GM19455 (cell line): ENCODE measurements around the gene C1orf146.
"Not testable (repeated sequence)": the region's sequence is repeated elsewhere in the genome, so short reads cannot be mapped to it uniquely, and the experiment has no call there.

Source experiments
- ATAC-seq: cut with Tn5 transposase; IDR thresholded peaks from one replicate; pipeline ENCODE4 v1.9.1; 2021; ENCODE audit not compliant: unreplicated experiment

The C1orf146 gene, protein sequence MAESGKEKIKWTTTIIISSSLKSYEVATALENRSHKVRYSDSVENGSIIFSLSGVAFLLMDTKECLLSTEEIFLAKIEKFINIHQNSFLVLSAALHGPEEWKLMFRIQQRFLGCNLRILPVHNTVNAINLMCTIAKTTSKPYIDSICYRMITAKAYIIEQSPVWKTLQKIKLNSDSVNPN

DNA sequence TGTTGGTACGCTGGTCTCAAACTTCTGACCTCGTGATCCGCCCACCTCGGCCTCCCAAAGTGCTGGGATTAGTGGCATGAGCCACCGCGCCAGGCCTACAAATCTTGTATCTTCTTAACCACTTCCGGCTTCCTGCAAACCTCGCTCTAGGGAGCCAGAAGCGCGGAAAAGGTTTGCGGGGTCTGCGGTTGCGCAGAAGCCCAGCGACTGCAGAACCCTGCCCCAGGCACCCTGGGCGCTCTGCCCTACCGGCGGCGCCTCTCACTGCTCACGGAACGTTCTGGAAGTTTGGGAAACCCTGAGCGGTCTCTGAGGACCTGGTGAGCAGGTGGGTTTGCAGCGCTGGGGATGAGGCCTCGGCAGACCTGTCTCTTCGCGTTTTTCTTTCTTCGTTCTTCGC, at the start of gene C1orf146:
Gene C1orf146 (plus strand): TSS at position 195 of the 400 bp plus-strand sequence. CDS start 13,506 bp downstream, outside the sequence.
- ATAC-seq, result no peak

DNA sequence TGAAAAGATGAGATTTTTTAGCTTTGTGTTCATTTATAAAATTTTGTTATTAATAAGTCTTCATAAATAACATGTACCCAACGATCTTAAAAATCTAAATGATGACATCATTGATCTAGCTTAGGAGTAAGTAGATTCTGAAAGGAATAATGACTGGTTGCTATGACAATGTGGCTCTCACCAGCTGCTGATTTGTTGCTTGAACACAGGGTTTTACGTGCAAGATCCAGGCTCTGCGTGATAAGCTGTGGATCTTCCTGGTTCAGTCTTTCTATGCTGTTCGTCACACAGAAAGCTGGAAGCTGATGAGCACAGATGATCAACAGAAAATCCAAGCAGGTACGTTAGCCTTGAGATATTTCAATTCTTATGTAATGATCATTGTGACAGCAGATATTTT, 49.1 kb upstream of the C1orf146 start:
- no peak for ATAC-seq

DNA sequence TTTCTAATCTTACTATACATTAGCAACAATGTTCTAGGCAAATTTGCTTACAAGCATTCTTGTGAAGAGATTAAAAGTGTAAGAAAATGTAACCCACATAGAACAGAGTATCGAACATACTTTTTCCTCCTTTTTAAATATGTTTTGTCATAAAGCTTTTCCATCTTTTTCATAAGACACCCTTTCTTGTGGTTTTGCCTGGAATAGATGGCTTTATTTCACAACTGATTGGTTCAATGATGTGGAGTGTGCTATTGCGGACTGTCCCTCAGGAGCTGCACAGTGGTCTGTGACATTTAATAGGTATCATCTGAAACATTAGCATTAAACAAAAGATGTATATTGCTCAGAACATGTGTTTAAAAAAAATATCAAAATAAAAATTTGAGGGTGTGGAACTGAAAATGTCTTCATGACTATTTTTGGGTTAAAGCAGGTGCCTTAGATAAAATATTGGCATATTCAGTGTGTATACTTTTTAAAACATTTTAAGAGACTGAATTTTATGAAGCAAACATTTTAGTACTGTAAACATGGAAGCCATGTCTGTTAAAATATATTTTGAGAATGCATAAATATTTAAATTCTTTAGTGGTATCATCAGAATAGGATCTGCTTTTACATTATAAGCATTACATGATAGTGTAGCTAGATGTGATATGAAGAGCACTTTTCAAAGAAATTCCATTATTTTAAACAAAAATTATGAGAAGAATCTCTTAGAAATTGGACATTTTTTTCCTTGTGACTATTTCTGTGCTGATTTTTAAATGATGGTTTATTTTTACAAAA, 48.3 kb upstream of the C1orf146 start:
- no peak for ATAC-seq

DNA sequence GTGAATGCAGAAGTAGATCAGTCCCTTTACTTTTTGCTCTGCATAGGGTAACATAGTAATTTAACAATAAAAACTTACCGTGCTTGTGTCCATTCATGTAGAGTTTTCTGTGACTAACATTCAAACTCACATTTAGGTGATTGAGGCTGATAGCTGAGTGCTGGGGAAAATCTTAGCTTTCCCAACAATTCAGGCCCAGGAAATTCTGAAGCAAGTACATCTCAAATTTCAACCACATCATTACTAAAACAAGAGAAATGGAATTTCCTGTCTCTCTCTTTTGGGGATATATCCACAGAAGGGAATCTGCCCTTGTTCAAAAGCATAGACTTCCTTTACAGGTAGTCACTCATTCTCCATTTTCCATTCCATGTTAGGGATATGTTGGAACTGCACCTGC, 33.1 kb upstream of the C1orf146 start:
- ATAC-seq, result no peak

DNA sequence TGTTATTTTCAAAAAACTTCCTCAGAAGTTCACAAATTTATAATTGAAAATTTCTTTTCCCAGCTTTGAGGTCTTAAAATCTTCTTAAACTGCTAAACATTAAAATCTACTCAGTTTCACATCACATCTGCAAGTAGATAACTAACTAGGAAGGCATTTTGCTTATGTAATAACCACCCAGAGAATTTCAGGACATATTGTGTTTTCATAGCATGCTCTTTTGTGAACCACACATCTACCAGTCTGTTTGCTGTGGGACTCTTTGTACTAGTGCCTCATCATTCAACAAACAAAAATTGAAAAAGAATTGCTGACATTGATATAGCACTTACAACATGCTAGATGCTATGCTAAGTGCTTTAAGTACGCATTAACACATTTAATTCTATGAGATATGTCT, 31.6 kb upstream of the C1orf146 start:
- no peak for ATAC-seq

DNA sequence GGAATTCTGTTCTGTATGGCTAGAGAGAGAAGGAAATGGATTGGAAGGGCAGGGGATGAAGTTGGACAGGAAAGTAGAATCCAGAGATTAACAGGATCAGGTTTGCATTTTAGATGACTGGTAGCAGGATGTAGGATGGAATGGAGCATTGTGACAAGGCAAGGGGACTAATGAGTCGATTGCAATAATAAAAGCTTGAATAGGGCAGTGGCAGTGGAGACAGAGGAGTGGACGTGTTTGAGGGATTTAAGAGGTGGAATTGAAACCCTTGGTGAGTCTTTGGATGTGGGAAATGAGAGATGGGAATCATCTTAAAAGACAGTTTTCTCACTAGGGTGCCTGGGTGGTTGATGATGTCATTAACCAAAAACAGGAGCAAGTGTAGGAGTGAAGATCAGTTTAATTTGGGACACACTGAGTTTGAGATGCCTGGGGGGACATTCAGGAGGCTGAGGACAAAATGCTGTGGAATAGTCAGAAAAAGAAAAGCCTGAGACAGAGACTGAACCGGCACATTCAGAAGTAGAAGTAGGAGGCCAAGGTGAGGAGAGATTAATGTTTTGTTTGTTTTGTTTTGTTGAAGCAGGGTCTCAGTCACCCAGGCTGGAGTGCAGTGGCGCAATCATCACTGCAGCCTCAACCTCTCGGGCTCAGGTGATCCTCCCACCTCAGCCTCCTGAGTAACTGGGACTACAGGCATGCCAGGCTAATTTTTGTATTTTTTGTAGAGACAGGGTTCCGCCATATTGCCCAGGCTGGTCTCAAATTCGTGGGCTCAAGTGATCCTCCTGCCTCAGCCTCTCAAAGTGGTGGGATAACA, 29.1 kb upstream of the C1orf146 start:
- ATAC-seq, result no peak

DNA sequence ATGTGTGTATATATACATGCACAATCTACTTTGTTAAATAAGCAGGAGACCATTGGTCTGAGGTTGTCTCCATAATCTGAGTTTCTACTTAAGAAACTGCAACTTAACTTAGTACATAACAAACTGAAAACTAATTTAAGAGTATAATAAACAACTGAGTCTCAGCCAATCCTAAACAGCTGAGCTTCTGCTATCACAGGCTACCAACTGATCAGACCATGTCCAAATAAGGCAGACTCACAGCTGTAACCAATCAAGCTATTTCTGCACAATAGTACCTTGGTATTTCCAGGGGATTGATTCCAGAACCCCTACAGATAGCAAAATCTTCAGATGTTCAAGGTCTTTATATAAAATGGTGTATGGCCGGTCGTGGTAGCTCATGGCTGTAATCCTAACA, 26.0 kb upstream of the C1orf146 start:
- no peak for ATAC-seq

DNA sequence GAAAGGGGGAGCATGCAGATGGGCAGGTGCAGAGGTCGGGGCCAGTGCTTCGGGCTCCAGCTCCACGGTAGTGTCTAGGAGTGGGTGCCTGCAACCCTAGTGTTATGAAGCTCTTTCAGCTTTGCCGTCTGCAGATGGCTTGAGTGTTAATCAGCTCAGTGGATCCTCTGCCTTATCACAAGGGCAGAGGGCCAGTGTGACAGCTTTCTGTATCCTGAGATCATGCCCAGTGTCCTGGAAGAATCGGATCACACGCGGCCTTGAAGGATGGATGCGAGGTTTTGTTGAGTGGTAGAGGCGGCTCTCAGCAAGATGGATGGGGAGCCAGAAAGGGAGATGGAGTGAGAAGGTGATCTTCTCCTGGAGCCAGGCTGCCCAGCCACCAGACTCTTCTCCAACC, 25.5 kb upstream of the C1orf146 start:
- no peak for ATAC-seq

DNA sequence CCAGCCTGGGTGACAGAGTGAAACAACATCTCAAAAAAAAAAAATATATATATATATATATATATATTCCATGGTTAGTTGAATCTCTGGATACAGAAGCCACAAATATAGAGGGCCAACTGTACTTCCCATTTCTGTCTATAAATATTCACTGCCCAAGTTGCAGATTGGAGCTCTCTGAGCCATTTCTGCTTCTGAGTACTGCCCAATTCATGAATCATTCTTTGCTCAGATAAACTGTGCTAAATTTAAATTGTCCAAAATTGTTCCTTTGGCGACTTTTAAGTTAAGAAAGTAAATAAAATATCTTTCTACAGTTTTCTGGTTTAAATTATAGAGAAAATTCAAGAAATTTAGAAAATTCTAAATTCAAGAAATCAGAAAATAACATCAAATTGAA, 23.2 kb upstream of the C1orf146 start:
- ATAC-seq, result no peak

DNA sequence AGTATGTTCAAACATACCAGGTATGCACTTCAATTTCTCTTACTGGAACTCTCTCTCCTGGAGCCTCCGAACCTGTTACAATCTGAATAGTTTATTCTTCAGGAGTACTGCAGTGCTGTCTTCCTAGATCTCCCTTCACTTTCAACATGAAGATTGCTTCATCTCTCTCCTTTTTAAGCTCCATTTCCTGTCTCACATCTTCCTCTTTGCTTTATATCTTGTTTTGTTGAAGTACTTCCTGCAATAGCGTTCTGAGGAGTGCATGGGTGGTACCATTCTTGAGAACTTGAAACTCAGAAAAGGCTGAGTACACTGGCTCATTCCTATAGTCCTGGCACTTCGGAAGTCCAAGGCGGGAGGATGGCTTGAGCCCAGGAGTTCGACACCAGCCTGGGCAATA, 15.7 kb upstream of the C1orf146 start:
- ATAC-seq, result no peak

DNA sequence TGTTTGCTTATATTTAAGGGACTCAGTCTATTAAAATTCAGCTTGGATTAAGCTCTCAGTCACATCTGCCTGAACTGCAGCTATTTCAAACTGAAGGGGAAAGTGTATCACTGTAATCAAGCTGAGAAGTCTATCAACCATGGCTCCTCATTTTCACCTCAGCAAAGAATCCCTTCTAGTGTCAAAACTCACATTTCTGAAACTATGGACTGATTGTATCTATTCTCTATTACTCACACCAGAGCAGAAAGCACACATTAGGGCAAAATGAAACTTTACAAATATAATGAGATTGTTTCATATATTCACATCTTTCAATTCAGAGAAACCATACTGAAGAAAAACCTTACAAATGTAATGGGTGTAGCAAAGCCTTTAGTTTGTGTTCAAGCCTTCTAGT, 14.6 kb upstream of the C1orf146 start:
- ATAC-seq, result no peak

DNA sequence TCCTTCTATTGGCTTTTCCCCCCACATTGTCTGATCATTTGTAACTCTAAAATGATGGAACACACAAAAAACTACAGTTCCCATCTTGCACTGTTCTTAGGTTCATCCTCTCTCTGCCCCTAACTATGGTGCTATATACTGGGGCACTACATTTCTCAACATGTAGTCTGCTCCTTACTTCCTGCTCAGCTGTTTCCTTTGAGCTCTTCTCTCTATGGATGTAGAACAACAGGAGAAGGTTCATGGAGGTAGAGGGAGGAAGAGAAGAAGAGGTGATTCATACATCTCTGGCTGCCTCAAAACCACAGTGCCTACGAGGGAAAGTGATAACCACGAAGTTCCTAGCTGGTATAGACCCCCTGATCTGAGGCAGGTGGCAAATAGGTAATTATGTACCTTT, 7.0 kb upstream of the C1orf146 start:
- no peak for ATAC-seq

DNA sequence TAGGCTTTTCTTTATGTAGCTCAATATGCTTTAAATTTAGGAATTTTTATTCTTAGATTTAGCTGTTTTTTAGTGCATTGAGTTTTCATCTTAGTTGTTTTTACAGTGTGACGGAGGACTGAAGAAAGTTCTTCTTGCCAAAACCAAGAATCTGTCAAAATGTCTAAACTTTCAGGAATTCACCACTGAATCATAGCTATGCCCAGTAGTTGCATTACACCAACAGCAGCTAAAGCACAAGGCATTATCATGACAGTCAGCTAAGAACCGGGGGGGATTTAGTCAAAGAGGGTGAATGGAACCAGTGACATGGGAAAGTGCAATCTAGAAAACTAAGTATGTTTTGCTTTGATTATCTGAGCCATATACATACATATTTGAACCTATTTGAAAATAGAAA, 6.5 kb upstream of the C1orf146 start:
- no peak for ATAC-seq

DNA sequence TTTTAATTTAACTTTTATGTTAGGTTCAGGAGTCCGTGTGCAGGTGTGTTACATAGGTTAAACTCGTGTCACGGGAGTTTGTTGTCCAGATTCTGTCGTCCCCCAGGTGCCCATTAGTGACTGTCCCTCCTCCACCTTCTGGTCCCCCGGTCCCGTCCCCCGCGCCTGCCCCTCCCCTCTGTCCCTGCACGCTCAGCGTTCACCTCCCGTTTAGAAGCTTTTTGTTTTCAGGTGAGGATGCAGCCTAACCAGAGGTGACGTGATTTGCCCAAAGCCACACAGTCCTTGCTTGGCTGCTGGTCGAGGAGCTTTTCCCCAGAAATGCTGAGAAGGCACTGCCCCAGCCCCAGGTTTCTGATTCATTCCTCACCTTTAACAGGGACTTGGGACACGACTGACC, 844 bp downstream of the C1orf146 start:
- no peak for ATAC-seq

DNA sequence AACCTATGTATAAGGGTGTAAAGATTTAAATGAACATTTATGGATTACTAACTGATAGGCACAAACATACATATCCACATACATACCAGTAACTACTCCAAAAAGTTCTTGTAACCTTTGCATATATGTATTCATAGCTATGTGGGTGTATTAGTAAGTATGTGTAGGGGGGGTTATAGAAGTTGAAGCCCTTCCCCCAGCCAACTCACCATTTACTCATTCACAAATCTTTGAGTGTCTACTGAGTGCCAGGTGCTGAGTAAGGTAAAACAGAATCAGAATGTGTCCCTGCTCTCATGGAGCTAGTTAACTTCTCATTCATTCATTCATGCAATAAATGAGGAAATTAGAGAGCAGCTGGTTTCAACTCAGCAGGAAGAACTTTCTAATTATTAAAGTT, 1.3 kb downstream of the C1orf146 start:
- ATAC-seq, result no peak

DNA sequence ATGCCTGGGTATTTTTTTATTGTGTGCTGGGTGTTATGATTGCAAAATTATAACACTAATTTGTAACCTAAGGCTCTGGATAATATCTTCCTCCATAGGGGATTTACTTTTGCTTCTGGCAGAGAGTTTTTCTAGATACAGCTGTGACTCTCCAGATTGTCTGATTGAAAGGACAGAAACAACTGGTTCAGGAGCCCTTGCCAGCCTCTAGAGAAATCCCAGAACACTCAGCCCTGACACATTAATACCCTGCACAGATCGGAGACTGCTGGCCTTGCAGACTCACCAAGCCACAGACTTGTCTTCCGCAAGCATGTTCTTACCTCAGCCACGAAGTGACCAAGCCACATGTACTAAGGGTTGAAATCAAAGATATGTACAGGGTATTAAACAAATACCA, 10.7 kb downstream of the C1orf146 start:
- no peak for ATAC-seq

DNA sequence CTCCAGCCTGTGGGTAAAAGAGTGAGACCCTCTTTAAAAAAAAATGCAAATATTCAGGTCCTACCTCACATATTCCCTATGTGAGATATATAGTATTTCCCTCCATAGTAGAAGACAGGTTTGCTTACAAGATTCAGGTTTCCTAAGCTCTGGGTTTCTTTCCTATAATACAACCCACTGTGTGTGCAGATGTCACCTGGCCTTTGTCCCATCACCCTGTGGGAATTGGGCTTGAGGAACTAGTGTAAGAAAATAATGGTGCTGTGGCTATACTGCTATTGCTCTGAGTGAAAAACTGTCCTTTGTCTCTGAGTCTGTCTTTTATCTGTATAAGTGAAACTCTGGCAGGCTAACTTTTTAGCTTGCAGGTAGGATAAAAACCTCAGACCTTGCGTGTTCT, 13.0 kb downstream of the C1orf146 start:
- ATAC-seq, result no peak

DNA sequence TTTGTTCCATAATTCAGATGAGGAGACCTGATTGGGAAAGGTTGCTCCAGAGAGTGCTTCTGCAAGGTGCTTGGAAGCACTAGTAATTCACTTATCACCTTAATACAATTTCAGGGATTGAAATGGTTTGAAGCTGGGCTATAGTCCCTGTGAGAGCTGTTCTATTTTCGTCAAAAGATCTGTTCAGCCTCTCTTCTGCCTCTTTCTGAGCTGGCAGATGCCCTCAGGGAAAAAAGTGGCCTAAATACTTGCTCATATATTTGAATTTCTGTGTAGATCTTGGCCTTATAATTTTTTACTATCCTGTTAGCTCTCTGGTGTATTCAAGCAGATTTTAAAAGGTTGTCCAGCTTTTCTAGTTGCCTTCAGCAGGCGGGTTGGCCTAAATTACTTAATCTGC, 22.3 kb downstream of the C1orf146 start:
- ATAC-seq, result no peak

DNA sequence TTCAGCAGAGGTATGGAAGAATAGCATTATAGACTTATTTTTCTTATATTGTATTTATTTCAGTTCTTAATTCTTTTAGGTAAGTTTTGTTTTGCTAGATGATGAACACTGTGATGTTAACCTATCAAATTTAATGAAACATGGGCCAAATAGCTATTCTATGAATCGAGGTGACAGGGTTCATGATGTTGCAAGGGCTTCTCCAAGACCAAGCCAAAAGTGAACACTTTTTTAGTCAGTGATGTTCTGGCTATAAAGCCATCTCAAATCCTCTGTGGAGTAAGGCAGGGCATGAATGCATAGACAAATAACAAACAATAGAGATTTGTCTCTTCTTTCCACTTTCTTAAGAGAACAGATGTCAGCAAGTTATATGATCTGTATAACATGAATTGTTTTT, 26.7 kb downstream of the C1orf146 start:
- no peak for ATAC-seq

DNA sequence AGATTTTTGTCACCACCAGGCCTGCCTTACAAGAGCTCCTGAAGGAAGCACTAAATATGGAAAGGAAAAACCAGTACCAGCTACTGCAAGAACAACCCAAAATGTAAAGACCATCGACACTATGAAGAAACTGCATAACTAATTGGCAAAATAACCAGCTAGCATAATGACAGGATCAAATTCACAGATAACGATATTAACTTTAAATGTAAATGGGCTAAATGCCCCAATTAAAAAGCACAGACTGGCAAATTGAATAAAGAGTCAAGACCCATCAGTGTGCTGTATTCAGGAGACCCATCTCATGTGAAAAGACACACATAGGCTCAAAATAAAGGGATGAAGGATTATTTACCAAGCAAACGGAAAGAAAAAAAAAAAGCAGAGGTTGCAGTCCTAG, 37.0 kb downstream of the C1orf146 start:
- ATAC-seq, result not testable (repeated sequence)

DNA sequence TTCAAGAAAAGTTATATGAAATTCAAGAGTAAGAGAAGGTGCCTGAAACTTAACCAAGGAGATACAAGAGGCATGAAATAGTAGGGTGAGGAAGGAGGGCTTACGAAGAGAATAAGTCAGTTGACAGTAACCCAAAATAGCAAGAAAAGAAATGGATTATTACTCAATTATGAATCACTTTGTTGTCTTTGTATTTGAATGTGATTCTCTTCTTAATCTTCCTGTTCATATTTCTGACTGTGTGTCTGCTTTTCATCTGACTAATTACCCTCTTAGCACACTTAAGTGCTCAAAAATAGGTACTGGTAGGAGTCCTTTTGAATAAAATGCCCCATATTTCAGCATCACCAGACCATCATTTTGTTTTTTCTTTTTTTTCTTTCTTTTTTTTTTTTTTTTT, 41.6 kb downstream of the C1orf146 start:
- no peak for ATAC-seq

DNA sequence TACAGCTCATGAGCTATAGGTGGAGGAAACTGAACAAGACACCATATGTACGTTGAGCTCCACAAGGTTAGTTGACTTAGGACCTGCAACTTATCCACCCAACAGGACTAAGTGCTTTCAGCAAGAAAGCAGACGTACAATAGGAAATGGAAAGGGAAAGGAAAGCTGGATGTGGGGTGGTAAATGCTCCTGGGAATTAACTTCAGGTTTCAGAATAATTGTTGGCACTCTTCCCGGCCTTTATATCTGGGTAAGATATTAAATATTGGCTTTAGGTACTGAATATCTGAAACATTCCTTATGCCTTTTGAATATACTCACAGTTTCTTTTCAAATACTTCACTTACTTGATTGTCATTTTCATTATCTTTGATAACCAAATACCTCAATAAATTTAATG, 44.8 kb downstream of the C1orf146 start:
- no peak for ATAC-seq
